ENCODE results near the gene CRYBB2. TPM values are rescaled to one million over a fixed set of nuclear protein-coding genes. Genes with fewer than 3 reads are reported as not detected.
"Not testable (repeated sequence)": the region's sequence is repeated elsewhere in the genome, so short reads cannot be mapped to it uniquely, and the experiment has no call there.

Gene CRYBB2
- total and polyA plus RNA-seq, 12 donors, result 0.13 TPM; not detected in 11

GRCh38 chr22:25177895-25178294 lies 41.5 kb upstream of the CRYBB2 start:
- WGBS, 2 donors, result 93 to 94% methylated on average over 9 of the region's 9 CpGs
- H3K27me3 ChIP-seq, result no peaks in the 10 kb centered on the region

DNA sequence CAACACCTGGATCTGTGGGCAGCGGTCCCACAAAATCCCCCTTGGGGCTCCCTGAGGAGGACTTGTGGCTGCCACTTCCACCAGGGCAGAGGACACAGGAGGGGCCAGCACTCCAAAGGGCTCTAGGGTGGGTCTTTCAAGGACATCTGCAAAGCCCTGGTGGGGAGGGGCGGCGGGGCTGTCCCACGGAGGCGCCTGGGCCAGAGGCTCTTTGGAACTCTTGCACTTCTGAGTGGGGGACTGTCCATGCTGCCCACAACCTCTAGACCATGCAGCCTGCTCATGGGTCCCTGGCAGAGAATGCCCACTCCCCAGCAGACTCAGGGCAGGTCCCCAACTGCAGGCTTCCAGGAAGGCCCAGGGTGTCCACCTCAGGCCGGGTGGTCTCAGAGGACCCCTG lies 41.1 kb upstream of the CRYBB2 start:
- H3K4me1 ChIP-seq, DNase-seq, H3K27me3 ChIP-seq: not testable (repeated sequence)
- peak overlapping the region in 1 of 10 donors; percentile 44 for H3K27ac ChIP-seq
- H3K36me3 ChIP-seq, result peaks cover 0 to 92% (median 17%) of the 10 kb centered on the region in 9 donors
- intact Hi-C loops (cut with DNase I), result loop anchor here in 3 of 10 donors (10.0 kb wide), 2 partner anchors 64 to 94 kb away; no protein-coding TSS in a partner anchor
- 83 to 90% methylated on average over 6 of the region's 6 CpGs for WGBS, 2 donors
- H3K9me3 ChIP-seq, result peaks cover 0 to 12% (median 3%) of the 10 kb centered on the region in 11 donors
- ATAC-seq, result peak in 5 of 8 donors; percentile 33 to 65 (median 42)
- peak overlapping the region in 1 of 10 donors; percentile 17 for H3K4me3 ChIP-seq

More at GRCh38 chr22:25177895-25178294, 41.5 kb upstream of the CRYBB2 start:
- H3K9me3 ChIP-seq, result peaks cover 0 to 12% (median 3%) of the 10 kb centered on the region in 11 donors
- TF ChIP-seq, protein P1, sequence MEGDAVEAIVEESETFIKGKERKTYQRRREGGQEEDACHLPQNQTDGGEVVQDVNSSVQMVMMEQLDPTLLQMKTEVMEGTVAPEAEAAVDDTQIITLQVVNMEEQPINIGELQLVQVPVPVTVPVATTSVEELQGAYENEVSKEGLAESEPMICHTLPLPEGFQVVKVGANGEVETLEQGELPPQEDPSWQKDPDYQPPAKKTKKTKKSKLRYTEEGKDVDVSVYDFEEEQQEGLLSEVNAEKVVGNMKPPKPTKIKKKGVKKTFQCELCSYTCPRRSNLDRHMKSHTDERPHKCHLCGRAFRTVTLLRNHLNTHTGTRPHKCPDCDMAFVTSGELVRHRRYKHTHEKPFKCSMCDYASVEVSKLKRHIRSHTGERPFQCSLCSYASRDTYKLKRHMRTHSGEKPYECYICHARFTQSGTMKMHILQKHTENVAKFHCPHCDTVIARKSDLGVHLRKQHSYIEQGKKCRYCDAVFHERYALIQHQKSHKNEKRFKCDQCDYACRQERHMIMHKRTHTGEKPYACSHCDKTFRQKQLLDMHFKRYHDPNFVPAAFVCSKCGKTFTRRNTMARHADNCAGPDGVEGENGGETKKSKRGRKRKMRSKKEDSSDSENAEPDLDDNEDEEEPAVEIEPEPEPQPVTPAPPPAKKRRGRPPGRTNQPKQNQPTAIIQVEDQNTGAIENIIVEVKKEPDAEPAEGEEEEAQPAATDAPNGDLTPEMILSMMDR (IDR thresholded peaks at IDR 0.05), result no peak
- DNase-seq (no peak), ATAC-seq (no peak)
- H3K4me1 ChIP-seq, result no peaks in the 10 kb centered on the region
- H3K36me3 ChIP-seq, result peaks cover 0 to 94% (median 17%) of the 10 kb centered on the region in 9 donors
- no peak overlapping the region for H3K27ac ChIP-seq
- intact Hi-C loops (cut with DNase I), result loop anchor here in 3 of 10 donors (10.0 kb wide), 2 partner anchors 63 to 93 kb away; no protein-coding TSS in a partner anchor
- H3K4me3 ChIP-seq, result no peak overlapping the region

DNA sequence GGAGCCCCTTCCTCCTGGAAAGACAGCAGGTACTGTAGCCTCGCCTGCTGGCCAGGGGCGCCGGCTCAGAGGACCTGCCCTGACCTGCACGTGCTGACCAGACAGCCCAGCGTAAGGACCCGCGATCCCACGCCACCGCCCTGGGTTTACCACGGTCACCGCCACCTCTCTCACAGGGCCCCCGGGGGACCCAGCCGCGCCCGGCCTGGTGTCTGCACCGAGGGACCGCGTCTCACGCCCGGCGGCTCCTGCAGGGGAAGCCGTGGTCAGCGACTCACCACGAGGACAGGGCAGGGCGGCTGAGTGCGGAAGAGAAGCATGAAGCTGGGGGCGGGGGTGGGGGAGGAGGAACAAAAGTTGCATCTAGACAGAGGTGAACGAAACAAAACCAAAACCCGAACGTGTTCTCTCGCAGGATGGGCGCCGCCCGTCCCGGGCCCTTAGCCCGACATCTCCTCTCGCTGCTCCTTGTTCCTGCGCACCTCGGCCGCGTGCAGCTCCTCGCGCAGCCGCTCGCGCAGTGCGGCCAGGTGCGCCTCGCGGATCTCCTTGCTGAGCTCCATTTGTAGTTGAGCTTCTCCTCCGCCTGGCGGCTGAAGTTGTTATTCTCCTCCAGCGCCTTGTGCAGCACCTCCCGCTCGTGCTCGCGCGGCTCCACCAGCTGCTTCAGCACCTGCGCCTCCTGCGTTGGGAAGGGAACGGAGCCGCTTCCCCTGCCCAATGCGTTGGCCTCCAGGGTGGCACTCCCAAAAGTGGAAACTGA lies 40.4 kb upstream of the CRYBB2 start:
- peak in 7 of 8 donors; percentile 23 to 75 (median 57) for ATAC-seq
- intact Hi-C loops (cut with DNase I), result loop anchor here in 3 of 10 donors (10.0 kb wide), 2 partner anchors 64 to 94 kb away; no protein-coding TSS in a partner anchor
- Histone ChIP-seq H3K4me3 (peak overlapping the region in 1 of 10 donors; percentile 30), H3K9me3 (peaks cover 0 to 12% (median 3%) of the 10 kb centered on the region in 11 donors), H3K36me3 (peaks cover 0 to 92% (median 13%) of the 10 kb centered on the region in 9 donors)
- DNase-seq, H3K4me1 ChIP-seq, H3K27ac ChIP-seq, H3K27me3 ChIP-seq: not testable (repeated sequence)
- WGBS, 2 donors, result 57 to 73% methylated on average over 40 to 49 of the region's 63 CpGs

DNA sequence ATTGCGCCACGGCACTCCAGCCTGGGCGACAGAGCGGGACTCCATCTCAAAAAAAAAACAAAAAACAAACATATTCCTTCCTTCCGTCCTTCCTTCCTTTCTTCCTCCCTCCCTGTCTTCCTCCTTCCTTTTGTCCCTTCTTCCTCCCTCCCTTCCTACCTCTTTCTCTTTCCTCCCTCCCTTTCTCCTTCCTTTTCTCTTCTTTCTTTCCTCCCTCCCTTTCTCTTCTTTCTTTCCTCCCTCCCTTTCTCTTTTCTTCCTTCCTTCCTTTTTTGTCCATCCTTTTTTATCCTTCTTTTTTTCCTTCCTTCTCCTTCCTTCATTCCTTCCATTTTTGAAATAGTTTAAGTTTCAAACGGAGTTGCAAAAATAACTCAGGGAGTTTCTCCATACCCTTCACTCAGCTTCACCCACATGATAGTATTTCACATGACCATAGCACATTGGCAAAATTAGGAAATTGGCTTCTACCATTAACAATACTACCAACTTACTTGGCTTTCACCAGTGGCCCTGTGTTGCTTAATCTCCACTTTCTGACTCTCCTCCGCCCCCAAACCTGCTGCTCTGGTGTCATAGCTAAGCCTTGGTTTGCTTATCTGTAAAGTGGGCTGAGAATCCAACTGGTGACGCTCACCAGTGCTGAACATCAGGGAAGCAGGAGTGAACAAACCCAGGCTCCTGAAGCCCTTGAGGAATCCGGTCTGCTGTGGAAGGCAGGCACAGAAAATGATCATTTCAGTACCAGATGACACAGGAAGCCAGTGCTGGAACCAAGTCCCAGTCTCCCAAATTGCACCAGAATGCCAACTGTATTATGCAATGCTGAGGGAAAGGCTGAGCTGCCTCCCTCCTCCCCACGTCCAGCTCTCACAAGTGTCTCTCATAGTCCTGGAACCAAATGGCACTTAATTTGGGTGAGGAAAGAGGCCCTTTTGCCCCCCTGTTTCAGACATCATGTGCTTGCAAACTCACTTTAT lies 37.0 kb upstream of the CRYBB2 start:
- WGBS, 2 donors, result 81 to 87% methylated on average over 10 of the region's 10 CpGs
- no peaks in the 10 kb centered on the region for H3K27me3 ChIP-seq
- intact Hi-C loops (cut with DNase I), result no loop called here
- TF ChIP-seq, protein P1 (IDR thresholded peaks at IDR 0.05), result no peak
- no peak overlapping the region for H3K4me3 ChIP-seq
- H3K9me3 ChIP-seq, result peaks cover 0 to 12% (median 3%) of the 10 kb centered on the region in 11 donors
- DNase-seq (no peak), ATAC-seq (peak in 1 of 8 donors; percentile 11)
- no peak overlapping the region for H3K27ac ChIP-seq
- no peaks in the 10 kb centered on the region for H3K4me1 ChIP-seq
- H3K36me3 ChIP-seq, result peaks cover 0 to 92% (median 15%) of the 10 kb centered on the region in 9 donors

Data from heart right ventricle (tissue), 16 donors.